Activated T-helper 1 cell treated with anti-CD3 and anti-CD28 coated beads, Interleukin-12 subunit alpha, Interleukin-12 subunit beta, Interleukin-2, Interleukin-4 antibody, amounts not matched to agents 30 ng/mL and 10 ng/mL and 1 ng/mL, durations not matched to agents 14 hours and 24 hours and 36 hours (primary cell): ENCODE results near the gene C5orf22. TPM values are rescaled to one million over a fixed set of nuclear protein-coding genes. Genes with fewer than 3 reads are reported as not detected.
"Not testable (repeated sequence)": the region's sequence is repeated elsewhere in the genome, so short reads cannot be mapped to it uniquely, and the experiment has no call there.

ENCODE experiments used
- DNase-seq: peaks from one replicate; pipeline ENCODE4 v3.0.0; 2021; ENCODE audit warnings: low spot score
- H3K27ac Mint-ChIP-seq: one replicate; pipeline ENCODE4 v1.8.0; 2021; ENCODE audit warnings: mild to moderate bottlenecking, mixed read lengths
- H3K27me3 Mint-ChIP-seq: one replicate; pipeline ENCODE4 v1.8.0; 2022; ENCODE audit warnings: mild to moderate bottlenecking, moderate library complexity, mixed read lengths; ENCODE audit not compliant: insufficient read depth
- H3K36me3 Mint-ChIP-seq: one replicate; pipeline ENCODE4 v1.8.0; 2021; ENCODE audit warnings: low read depth, mixed read lengths
- H3K4me1 Mint-ChIP-seq: one replicate; pipeline ENCODE4 v1.8.0; 2021; ENCODE audit warnings: low read depth, mixed read lengths
- H3K4me3 Mint-ChIP-seq: one replicate; pipeline ENCODE4 v1.8.0; 2021; ENCODE audit warnings: mild to moderate bottlenecking, moderate library complexity, mixed read lengths
- H3K9me3 Mint-ChIP-seq: one replicate; pipeline ENCODE4 v1.8.0; 2021; ENCODE audit warnings: mixed read lengths
- intact Hi-C: fragments of 100-400 bp; cut with micrococcal nuclease; formaldehyde crosslinking; loops from one replicate; pipeline ENCODE4 v1.15.1; 2024
- total RNA-seq: library from RNA; stranded (reverse); gene quantifications from 2 replicates; pipeline ENCODE4 v1.2.3, GENCODE V29; 2022

Gene C5orf22
- total RNA-seq, 1 donor from 2014 or later, result 30.1 TPM

DNA sequence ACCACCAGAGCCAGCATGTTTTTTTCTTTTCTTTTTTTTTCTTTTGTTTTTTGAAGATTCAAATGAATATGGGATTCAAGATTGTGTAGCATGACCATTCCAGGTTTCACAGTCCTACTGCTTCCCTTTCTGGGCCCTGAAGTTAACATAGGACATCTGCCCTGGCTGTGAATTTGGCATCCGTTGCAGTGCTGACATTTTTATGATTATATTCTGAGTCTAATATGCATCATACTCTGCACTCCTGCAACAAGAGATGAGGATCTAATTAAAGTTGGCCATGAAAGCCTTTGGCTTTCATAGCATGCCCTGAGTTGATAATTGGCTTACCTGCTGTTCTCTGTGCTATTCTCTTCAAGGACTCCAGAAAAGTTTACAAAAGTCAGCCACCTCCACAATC is 29.8 kb downstream of the C5orf22 start:
- Mint-ChIP-seq H3K27ac (no peak overlapping the region), H3K27me3 (no peaks in the 10 kb centered on the region), H3K4me3 (no peak overlapping the region), H3K36me3 (peaks cover 7% of the 10 kb centered on the region), H3K9me3 (peaks cover 15% of the 10 kb centered on the region), H3K4me1 (peaks cover 5% of the 10 kb centered on the region)
- intact Hi-C loops, result no loop called here
- no peak for DNase-seq

- Mint-ChIP-seq H3K27me3 (peaks cover under 1% of the 10 kb centered on the region), H3K4me3 (no peak overlapping the region), H3K36me3 (peaks cover under 1% of the 10 kb centered on the region), H3K27ac (no peak overlapping the region), H3K9me3 (peaks cover 15% of the 10 kb centered on the region), H3K4me1 (peaks cover 2% of the 10 kb centered on the region)
- DNase-seq, result no peak
- intact Hi-C loops, result no loop called here
These were observed 31.1 kb downstream of the C5orf22 start for GRCh38 chr5:31563216-31563615.

DNA sequence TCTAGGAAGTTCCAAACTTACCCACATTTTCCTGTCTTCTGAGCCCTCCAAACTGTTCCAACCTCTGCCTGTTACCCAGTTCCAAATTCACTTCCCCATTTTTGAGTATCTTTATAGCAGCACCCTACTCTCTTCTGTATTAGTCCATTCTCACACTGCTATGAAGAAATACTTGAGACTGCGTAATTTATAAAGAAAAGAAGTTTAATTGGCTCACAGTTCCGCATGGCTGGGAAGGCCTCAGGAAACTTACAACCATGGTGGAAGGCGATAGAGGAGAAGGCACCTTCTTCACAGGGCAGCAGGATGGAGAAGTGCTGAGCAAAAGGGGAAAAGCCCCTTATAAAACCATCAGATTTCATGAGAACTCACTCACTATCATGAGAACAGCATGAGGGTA is 34.3 kb downstream of the C5orf22 start:
- H3K9me3 Mint-ChIP-seq, result peaks cover 15% of the 10 kb centered on the region
- DNase-seq, H3K27ac Mint-ChIP-seq, intact Hi-C loops, H3K4me1 Mint-ChIP-seq, H3K4me3 Mint-ChIP-seq, H3K36me3 Mint-ChIP-seq, H3K27me3 Mint-ChIP-seq: not testable (repeated sequence)

DNA sequence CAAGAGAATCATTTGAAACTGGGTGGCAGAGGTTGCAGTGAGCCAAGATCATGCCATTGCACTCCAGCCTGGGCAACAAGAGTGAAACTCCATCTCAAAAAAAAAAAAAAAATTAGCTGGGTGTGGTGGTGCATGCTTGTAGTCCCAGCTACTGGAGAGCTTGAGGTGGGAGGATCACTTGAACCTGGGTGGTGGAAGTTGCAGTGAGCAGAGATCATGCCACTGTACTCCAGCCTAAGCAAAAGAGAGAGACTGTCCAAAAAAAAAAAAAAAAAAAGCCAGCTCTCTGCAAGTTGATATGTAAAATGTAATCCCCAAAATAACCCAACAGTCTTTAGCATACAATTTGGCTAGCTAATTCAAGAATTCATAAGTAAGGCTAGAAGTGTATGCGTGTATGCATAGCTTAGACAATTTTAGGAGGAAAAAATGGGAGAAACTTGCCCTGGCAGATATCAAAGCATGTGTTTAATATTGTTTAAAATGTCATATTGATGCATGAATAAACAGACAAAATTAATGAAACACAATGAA is 36.3 kb downstream of the C5orf22 start:
- Mint-ChIP-seq H3K4me1 (no peaks in the 10 kb centered on the region), H3K4me3 (no peak overlapping the region)
- intact Hi-C loops, result no loop called here

DNA sequence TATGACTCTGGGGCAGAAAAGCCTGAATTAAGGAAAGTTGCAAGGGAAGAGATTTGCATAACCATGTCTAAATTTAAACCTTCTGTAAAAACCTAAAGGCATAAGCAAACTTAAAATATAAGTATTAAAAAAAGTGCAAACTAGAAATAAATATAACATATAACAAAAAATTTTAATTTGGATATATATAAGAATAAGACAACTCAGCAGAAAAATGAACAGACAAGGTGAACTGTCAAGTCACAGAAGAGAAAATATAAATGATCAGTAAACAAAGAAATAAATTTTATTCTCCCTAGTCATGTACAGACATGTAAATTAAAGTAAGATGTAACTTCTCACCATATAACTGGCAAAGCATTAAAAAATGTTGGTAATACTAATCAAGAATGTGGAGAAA is 37.0 kb downstream of the C5orf22 start:
- Mint-ChIP-seq H3K9me3 (peaks cover 13% of the 10 kb centered on the region), H3K36me3 (no peaks in the 10 kb centered on the region), H3K4me3 (no peak overlapping the region), H3K4me1 (no peaks in the 10 kb centered on the region), H3K27me3 (peaks cover 2% of the 10 kb centered on the region), H3K27ac (no peak overlapping the region)
- intact Hi-C loops, result no loop called here
- DNase-seq, result no peak

More for the DNA sequence above, 36.3 kb downstream of the C5orf22 start:
- Mint-ChIP-seq H3K27ac (no peak overlapping the region), H3K27me3 (peaks cover 2% of the 10 kb centered on the region), H3K36me3 (no peaks in the 10 kb centered on the region), H3K9me3 (peaks cover 15% of the 10 kb centered on the region)
- no peak for DNase-seq

- no peaks in the 10 kb centered on the region for H3K36me3 Mint-ChIP-seq
These were observed 41.5 kb downstream of the C5orf22 start for GRCh38 chr5:31573494-31574142.

DNA sequence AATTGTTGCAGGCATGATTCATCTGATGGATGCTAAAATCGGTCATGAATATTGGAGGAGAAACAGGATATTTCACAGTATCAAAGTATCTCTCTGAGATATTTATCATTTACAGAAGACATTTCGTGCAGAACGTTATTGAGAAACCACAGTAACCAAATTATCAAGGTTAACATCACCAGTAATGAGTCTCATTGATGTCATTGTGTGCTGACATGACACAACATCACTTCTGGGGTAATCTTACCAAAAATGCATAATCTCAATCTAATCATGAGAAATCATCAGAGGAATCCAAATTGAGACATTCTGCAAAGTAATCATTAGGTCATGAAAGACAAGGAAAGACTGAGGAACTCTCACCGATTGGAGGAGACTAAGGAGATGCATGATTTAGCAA is 42.7 kb downstream of the C5orf22 start:
- no peak for DNase-seq
- Mint-ChIP-seq H3K9me3 (no peaks in the 10 kb centered on the region), H3K4me1 (no peaks in the 10 kb centered on the region), H3K27me3 (peaks cover 3% of the 10 kb centered on the region), H3K36me3 (no peaks in the 10 kb centered on the region), H3K27ac (no peak overlapping the region), H3K4me3 (no peak overlapping the region)
- intact Hi-C loops, result no loop called here

More at GRCh38 chr5:31573494-31574142, 41.5 kb downstream of the C5orf22 start:
- intact Hi-C loops, result no loop called here
- Mint-ChIP-seq H3K4me1 (no peaks in the 10 kb centered on the region), H3K27me3 (peaks cover 3% of the 10 kb centered on the region), H3K4me3 (no peak overlapping the region), H3K27ac (no peak overlapping the region), H3K9me3 (no peaks in the 10 kb centered on the region)
- DNase-seq, result no peak

DNA sequence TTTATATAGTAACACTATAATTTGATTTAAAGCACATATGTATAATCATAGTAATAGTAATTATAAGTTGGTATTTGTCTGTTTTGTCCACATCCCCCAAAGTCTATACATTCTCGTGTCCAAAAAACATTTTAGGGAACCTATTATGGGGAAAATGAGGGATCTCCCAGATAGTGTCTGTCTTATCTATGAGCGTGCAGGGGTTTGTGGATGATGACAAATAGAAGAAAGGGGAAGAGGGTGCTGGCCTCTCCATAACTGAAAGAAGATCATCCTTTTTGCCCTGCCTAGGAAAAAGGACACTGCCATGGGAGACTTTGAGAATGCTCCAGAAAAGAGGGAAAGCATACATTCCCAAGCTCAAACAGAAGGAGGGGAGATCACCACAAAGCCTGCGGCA is 45.3 kb downstream of the C5orf22 start:
- no peaks in the 10 kb centered on the region for H3K4me1 Mint-ChIP-seq
- no peak overlapping the region for H3K4me3 Mint-ChIP-seq
- DNase-seq, result no peak
- no peaks in the 10 kb centered on the region for H3K36me3 Mint-ChIP-seq
- intact Hi-C loops, result no loop called here
- H3K27ac Mint-ChIP-seq, result no peak overlapping the region
- H3K27me3 Mint-ChIP-seq, result peaks cover 3% of the 10 kb centered on the region
- H3K9me3 Mint-ChIP-seq, result no peaks in the 10 kb centered on the region

GRCh38 chr5:31579558-31579957 is 47.5 kb downstream of the C5orf22 start:
- intact Hi-C loops, result no loop called here
- peaks cover 5% of the 10 kb centered on the region for H3K27me3 Mint-ChIP-seq
- no peaks in the 10 kb centered on the region for H3K36me3 Mint-ChIP-seq
- H3K4me3 Mint-ChIP-seq, result no peak overlapping the region
- no peak for DNase-seq
- H3K27ac Mint-ChIP-seq, result no peak overlapping the region
- H3K4me1 Mint-ChIP-seq, result no peaks in the 10 kb centered on the region
- H3K9me3 Mint-ChIP-seq, result no peaks in the 10 kb centered on the region

DNA sequence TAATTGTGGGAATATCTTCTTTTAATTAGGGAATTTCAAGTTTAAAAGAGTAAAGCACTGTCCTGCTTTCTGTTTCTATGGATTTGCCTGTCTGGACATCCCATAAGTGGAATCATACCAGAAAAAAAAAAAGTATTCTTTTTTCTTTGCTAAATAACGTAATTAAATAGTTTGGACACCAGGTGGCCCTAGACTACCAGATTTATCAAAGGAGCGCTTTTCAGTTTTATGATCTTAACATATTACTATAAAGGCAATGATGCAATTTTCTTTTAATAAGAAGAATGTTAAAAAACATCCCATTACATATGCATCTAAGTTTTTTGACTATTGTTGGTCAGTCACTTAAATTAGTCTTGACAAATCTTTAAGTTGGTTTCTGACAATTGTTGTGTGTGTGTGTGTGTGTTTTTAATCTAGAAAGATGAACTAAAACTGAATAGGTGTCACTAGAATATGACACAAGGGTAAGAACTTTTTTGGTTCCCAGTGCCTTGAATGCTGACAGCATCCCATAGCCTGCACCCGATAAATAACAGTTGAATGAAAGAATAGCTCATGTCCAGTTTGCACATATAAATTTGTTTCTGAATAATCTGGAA is 49.5 kb downstream of the C5orf22 start:
- H3K9me3 Mint-ChIP-seq, result no peaks in the 10 kb centered on the region
- DNase-seq, result no peak
- no peak overlapping the region for H3K27ac Mint-ChIP-seq
- no peaks in the 10 kb centered on the region for H3K4me1 Mint-ChIP-seq
- intact Hi-C loops, result loop anchor here (1.0 kb wide), 3 partner anchors 244 to 512 kb away; no protein-coding TSS in a partner anchor
- peaks cover 9% of the 10 kb centered on the region for H3K27me3 Mint-ChIP-seq
- H3K4me3 Mint-ChIP-seq, result no peak overlapping the region
- H3K36me3 Mint-ChIP-seq, result no peaks in the 10 kb centered on the region

DNA sequence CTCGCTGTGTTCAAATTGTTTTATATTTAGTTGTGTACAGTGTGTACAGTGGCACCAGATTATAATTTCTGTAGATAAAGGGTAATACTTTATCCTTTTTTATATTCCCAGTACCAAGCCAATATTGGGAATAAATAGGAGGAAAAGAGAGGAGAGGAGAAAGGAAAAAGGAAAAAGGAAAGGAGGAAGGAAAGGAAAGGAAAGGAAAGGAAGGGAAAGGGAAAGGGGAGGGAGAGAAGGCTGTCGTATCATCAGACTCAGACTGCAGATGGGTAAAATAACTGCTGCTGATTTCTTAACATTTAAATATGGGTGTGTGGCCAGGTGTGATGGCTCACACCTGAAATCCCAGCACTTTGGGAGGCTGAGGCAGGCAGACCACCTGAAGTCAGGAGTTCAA is 51.0 kb downstream of the C5orf22 start:
- Mint-ChIP-seq H3K4me1 (no peaks in the 10 kb centered on the region), H3K27me3 (peaks cover 7% of the 10 kb centered on the region), H3K9me3 (no peaks in the 10 kb centered on the region), H3K4me3 (no peak overlapping the region), H3K36me3 (no peaks in the 10 kb centered on the region), H3K27ac (no peak overlapping the region)
- intact Hi-C loops, result no loop called here
- DNase-seq, result no peak

GRCh38 chr5:31585166-31585894 is 53.2 kb downstream of the C5orf22 start:
- no peak overlapping the region for H3K4me3 Mint-ChIP-seq
- H3K4me1 Mint-ChIP-seq, result no peaks in the 10 kb centered on the region
- no peaks in the 10 kb centered on the region for H3K9me3 Mint-ChIP-seq
- no peaks in the 10 kb centered on the region for H3K36me3 Mint-ChIP-seq
- H3K27ac Mint-ChIP-seq, result no peak overlapping the region
- intact Hi-C loops, result no loop called here
- no peak for DNase-seq
- peaks cover 7% of the 10 kb centered on the region for H3K27me3 Mint-ChIP-seq

GRCh38 chr5:31585895-31586270 is 53.8 kb downstream of the C5orf22 start:
- Mint-ChIP-seq H3K27me3 (peaks cover 7% of the 10 kb centered on the region), H3K4me3 (no peak overlapping the region), H3K4me1 (no peaks in the 10 kb centered on the region), H3K27ac (no peak overlapping the region), H3K9me3 (no peaks in the 10 kb centered on the region), H3K36me3 (no peaks in the 10 kb centered on the region)
- DNase-seq, result no peak
- intact Hi-C loops, result no loop called here
